Panc1 (cell line): ENCODE results near the gene BRSK1.
"Not testable (repeated sequence)": the region's sequence is repeated elsewhere in the genome, so short reads cannot be mapped to it uniquely, and the experiment has no call there.

Experiments used
- SIN3A ChIP-seq: IDR thresholded peaks from 2 replicates; pipeline ENCODE4 v1.6.1; 2012; ENCODE audit warnings: low read depth, mild to moderate bottlenecking, low read length, moderate library complexity, borderline replicate concordance; ENCODE audit not compliant: insufficient read depth
- TF ChIP-seq, protein P1 (sequence below): fragments of 450-650 bp; IDR thresholded peaks from 2 replicates; pipeline ENCODE4 v1.5.1; 2017; ENCODE audit warnings: mild to moderate bottlenecking

DNA sequence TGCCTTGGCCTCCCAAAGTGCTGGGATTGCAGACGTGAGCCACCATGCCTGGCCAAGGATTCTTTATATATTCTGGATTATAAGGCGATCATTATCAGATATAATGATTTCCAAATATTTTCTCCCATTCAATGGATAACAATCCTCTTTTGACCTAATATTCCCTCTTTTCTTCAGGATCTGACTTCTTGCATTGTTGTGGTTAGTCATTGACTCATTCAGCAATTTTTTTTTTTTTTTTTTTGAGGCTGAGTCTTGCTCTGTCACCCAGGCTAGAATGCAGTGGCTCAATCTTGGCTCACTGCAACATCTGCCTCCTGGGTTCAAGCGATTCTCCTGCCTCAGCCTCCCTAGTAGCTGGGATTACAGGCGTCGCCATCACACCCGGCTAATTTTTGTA is 46.0 kb downstream of the BRSK1 start:
- TF ChIP-seq, protein P1, sequence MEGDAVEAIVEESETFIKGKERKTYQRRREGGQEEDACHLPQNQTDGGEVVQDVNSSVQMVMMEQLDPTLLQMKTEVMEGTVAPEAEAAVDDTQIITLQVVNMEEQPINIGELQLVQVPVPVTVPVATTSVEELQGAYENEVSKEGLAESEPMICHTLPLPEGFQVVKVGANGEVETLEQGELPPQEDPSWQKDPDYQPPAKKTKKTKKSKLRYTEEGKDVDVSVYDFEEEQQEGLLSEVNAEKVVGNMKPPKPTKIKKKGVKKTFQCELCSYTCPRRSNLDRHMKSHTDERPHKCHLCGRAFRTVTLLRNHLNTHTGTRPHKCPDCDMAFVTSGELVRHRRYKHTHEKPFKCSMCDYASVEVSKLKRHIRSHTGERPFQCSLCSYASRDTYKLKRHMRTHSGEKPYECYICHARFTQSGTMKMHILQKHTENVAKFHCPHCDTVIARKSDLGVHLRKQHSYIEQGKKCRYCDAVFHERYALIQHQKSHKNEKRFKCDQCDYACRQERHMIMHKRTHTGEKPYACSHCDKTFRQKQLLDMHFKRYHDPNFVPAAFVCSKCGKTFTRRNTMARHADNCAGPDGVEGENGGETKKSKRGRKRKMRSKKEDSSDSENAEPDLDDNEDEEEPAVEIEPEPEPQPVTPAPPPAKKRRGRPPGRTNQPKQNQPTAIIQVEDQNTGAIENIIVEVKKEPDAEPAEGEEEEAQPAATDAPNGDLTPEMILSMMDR = not testable (repeated sequence)
- TF ChIP-seq SIN3A = not testable (repeated sequence)
